Limb (tissue), 2 donors: Measurements from ENCODE around the gene TRPV4.
A peak's percentile ranks its signal among the peaks of the same experiment; 100 is the strongest.
"Not testable (repeated sequence)": the region's sequence is repeated elsewhere in the genome, so short reads cannot be mapped to it uniquely, and the experiment has no call there.

Experiments used
- DNase-seq, 2 donors: peaks; one replicate each; pipeline ENCODE4 v3.0.0-alpha.2; 2016; ENCODE audit errors: extremely low spot score in 2 of 2

The TRPV4 gene

GRCh38 chr12:109833307-109834189, at the start of gene TRPV4:
TSS of gene TRPV4 (minus strand) at chr12:109833398. CDS start at chr12:109814796, 18,602 bp downstream.
- DNase-seq = peak in 1 of 2 donors; percentile 79

- DNase-seq = no peak
Measured at GRCh38 chr12:109881752-109882151, 48.6 kb upstream of the TRPV4 start.

- no peak for DNase-seq
Measured at GRCh38 chr12:109880938-109881337, 47.7 kb upstream of the TRPV4 start.

DNA sequence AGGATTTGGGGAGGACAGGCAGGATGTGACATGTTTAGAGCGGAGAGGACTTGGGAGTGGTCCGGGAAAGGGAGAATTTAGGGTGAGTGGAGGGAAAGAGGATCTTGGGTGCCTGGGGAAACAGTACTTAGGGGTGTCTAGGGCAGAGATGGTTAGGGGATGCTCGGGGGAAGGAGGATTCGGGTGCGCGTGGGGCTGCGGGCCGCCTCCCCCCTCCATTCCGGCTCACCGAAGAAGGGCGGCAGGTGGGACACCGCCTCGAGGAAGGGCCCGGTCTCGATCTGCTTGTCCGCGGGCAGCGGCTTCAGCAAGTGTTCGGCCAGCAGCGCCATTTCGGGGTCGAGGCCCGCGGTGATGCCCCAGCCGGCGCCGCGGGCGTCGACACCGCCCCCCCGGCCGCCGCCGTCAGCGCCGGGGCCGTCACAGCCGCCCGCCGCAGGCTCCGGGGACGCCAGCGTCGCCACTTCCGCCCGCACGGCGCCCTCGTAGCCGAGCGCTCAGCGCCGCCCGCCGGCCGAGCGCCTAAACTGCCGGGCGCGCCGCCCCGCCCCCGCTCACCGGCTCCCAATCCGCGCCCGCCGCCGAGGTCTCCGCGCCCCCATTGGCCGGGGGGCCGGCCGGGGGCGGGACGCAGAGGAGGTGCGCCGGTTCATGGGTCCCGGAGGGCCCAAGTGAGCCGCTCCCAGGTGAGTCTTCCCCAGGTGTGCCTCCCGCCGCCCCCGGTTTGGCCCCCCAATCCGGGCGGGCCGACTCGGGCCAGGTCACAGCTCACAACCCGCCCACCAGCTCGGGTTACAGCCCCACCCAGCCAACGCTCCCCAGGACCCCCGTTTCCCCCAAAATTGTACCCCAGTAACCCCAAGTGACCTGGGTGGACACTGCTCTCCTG, 47.1 kb upstream of the TRPV4 start, which contains the start of gene GLTP:
GLTP (minus strand) TSS at position 499 of the 889 bp plus-strand sequence; CDS start at position 332, 167 bp downstream.
- peak; percentile 87 to 92 for DNase-seq

- peak in 1 of 2 donors; percentile 47 for DNase-seq
Measured at GRCh38 chr12:109879351-109880042, 46.3 kb upstream of the TRPV4 start.

DNA sequence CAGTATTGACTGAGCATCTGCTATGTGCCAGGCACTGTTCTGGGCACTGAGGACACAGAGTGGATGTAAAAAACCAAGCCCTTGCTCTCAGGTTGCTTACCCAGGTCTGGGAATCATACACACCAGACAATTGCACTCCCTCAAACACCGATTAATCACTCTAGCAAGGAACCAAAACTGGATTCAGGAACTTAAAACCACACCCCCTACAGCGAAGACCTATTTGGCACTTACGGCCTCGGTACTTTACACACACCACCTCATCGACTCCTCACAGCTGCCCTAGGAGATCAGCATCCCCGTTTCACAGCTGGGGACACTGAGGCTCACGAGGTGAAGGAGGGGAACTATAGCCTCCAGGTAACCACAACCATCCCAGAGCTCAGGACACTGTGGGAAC, 45.6 kb upstream of the TRPV4 start:
- DNase-seq = no peak

DNA sequence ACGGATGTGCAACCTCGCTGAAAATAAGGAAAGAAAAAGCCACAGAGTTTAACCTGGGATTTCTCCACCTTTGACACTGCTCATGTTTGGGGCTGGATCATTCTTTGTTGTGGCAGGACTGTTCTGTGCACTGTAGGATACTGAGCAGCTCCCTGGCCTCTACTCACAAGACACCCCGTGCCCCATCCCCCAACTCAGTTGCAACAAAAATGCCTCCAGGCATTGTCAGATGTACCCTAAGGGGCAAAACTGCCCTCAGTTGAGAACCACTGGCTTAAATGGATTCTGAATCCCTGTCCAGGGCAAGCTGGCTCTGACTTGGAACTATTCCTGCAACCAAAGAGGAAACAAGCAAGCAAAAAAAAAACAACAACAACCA, 45.0 kb upstream of the TRPV4 start:
- no peak for DNase-seq

DNA sequence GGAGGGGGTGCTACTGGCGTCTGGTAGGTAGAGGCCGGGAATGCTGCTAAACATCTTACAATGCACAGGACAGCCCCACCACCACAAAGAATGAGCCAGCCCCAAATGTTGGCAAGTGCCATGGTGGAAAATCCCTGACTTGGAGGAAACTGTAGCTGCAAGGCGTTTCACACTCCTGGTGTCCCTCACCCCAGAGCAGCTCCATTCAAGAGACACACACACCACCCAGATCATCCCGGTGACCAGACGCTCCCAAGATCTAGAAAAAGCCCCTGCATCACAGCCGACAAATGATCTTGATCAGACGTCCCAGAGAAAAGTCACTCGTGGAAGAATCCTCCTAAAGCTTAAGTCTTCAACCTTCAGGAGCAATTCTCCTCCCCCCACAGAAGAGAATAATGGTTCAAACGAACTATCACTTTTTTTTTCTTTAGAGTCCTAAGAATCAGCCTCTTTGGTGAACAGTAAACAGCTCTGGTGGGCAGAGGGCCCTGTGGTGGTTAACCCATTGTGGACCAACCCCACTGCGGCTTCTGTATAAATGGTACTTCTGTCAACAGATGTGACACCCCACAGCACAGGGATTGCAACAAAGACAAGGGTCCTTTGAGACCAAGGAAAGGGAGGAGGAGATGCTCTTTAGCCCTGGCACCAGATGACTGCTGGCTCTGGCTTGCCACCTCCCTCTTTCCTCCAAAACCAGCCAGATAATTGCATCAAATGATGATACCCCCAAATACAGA, 44.5 kb upstream of the TRPV4 start:
- DNase-seq = no peak

GRCh38 chr12:109876406-109876805, 43.2 kb upstream of the TRPV4 start:
- no peak for DNase-seq

GRCh38 chr12:109875572-109876131, 42.5 kb upstream of the TRPV4 start:
- no peak for DNase-seq

DNA sequence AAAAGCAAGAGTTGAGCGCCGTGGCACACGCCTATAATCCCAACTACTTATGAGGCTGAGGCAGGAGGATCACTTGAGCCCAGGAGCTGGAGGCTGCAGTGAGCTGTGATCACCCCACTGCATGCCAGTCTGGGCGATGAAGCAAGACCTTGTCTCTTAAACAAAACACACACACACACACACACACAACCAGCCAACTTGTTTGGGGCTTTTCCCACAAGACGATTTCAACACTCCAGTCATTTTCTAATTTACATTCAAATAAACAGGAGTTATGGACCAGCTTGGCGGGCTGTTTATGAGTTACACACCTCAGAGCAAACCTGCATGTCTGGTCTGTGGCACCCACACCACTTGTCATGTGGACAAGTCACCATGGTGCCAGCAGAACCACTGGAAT, 40.5 kb upstream of the TRPV4 start:
- DNase-seq = no peak

DNA sequence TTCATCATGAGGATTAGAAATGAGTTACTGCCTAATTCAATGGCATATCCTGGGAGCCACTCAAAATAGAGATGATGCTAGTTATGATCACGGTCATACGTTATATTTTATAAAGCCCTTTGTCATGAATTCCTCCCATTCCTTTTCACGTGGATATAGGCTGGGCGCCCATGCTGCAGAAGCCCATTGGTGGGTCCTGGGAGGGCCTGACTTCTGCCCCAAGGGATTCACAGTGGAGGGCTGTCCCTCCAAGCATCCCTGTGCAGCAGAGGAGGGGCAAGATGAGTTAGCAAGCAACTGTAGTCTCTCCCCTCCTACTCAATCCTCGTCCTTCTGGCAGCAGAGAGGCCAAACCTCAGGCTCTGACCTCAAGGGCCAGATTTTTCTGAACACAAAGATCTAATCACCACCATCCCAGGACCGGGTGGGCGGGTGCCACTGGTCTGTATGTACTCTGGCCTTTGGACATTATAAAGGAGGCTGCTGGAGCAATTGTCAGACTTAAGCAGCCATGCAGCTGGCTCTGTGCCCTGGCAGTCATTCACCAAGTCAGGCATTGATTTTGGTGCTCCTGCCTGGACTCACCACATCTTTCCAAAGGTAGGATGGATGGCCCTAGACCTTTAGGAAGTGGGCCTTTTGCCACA, 38.6 kb upstream of the TRPV4 start:
- DNase-seq = no peak

- DNase-seq = no peak
Measured at GRCh38 chr12:109870648-109871047, 37.5 kb upstream of the TRPV4 start.

DNA sequence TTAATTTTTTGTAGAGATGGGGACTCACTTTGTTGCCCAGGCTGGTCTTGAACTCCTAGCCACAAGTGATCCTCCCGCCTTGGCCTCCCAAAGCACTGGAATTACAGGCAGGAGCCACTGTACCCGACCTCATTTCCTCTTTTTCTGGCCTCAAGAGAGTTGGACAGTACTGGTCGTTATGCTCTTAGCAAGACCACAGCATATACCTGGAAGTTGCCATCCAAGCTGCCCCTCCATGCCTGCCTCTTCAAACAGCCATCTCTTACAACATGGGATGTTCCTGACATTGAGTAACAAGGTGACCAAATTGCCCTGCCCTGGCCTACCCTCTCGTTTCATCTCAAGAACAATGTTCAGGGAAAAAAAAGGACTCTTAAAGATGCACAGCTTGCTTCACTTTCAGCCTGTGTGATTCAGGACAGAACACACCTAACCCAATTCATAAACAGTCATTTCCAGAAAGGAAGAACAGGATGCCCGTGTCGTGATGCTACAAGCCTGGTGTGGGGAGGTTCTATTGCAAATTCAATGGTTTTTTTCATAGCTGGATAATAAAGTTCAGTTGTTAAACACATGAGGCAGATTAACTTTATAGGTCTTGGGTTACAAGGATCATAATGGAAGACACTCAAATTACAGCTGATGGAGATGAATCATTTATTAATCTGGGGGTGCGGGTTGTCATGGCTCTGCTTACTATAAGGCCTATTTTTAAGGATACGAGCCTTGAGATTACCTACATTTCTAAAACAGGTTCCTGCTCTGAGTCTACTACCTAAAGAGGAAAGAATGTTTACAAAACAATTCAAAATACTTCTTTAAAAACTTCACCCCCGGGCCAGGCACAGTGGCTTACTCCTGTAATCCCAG, 35.2 kb upstream of the TRPV4 start:
- no peak for DNase-seq

- DNase-seq = no peak
Measured at GRCh38 chr12:109864916-109865315, 31.7 kb upstream of the TRPV4 start.

DNA sequence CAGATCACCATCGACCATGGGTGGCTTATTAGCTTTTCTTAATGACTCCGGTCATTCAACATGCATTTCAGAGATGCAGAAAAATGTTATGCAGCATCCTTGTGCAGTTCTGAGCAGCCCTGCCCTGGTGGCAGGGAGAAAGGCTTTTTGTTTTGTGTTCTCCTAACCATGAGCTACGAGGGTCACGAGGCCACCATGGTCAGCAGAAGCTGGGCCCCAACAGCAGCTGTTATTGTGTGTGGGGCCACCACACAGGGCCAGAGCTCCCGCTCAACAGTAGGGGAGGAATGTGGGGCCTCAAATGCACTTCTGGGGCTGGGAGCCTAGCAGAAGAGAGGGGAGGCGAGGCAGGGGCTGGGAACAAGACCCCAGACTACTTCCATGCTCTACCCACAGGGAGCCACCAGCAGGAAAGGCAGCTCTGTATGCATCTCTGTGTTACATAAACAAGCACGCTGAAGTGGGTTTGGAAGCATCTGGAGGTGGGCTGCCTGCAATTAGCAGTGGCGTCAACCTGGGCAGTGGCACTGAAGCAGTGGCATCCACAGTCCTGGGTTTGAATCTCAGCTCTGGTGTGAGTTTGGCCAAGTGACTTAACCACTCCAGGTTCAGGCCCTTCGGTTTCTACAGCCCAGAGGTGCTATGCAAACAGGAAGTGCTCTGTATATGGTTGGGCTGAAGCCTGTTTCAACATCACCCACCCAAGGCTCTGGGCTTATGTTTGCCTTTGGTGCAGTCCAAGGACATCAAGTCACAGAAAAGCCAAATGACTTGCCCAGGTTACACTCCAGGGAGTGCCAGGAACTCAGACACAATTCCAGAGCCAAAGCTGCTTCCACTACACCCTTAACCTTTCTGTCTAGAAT, 30.9 kb upstream of the TRPV4 start:
- no peak for DNase-seq

GRCh38 chr12:109862491-109862890, 29.3 kb upstream of the TRPV4 start:
- not testable (repeated sequence) for DNase-seq

DNA sequence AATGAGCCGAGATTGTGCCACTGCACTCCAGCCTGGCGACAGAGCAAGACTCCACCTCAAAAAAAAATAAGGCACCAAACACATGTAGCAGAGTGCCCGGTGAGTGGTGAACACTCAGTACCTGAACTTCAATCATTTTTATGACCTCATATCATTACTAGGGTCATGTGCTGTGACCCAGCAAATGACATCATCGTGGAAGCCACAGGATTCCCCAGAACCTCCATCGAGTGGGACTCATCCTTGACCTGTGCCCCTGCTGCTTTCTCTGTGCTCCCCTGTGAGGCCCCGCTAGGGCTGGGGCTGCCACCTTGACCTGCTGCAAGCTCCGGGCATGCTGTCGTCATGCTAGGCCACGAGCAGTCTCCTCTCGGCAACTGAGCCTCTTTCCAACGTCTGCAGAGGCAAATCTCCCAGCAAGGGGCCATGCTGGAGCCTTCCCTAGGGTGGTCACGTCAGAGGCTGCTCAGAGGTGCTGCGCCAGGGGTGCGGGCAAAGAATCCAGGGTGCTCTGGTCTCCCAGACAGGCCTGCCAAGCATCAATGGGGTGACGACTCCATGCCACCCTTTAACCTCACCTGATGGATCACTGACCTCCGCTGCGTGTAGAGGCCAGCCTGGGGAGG, 28.6 kb upstream of the TRPV4 start:
- DNase-seq = no peak
